Mucosa of stomach (tissue), 1 donor: ENCODE data around the gene MC2R.

ENCODE experiments used
- H3K27me3 ChIP-seq: one replicate; pipeline ENCODE4 v1.7.0; 2013; ENCODE audit warnings: mild to moderate bottlenecking, low read length; ENCODE audit not compliant: control insufficient read depth, insufficient read depth
- H3K36me3 ChIP-seq: one replicate; pipeline ENCODE4 v1.7.0; 2013; ENCODE audit warnings: low read length; ENCODE audit not compliant: control insufficient read depth, insufficient read depth
- H3K4me1 ChIP-seq: one replicate; pipeline ENCODE4 v1.7.0; 2013; ENCODE audit warnings: mild to moderate bottlenecking, low read length; ENCODE audit not compliant: control insufficient read depth, insufficient read depth
- H3K4me3 ChIP-seq: one replicate; pipeline ENCODE4 v1.7.0; 2013; ENCODE audit warnings: low read length
- H3K9ac ChIP-seq: one replicate; pipeline ENCODE4 v1.7.0; 2013; ENCODE audit warnings: mild to moderate bottlenecking, low read length, moderate library complexity
- H3K9me3 ChIP-seq: one replicate; pipeline ENCODE4 v1.7.0; 2013; ENCODE audit warnings: mild to moderate bottlenecking, low read length, moderate library complexity; ENCODE audit not compliant: control insufficient read depth
- donor health status: Pancreatic carcinoma.

The MC2R gene

DNA sequence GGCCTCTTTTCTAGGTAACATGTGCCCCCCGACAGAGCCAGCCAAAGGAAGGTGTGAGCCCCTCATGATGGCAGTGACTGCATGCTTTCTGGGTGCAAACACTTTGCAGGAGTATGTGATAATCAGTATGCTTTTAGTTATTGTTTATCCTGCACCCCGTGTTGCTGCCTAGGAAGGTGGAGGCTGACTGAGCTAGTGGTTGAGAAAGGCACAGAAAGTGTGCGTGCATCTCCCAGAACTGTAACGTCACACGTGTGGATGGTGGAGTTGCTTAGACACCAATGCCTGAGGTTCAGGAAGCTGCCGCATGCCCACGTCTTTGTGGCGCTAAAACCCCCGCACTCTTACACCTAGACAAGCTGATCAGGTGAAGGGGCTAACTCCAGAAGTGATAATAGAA lies 580 bp downstream of the MC2R start:
- H3K4me1 ChIP-seq: no peaks in the 10 kb centered on the region
- no peaks in the 10 kb centered on the region for H3K9me3 ChIP-seq
- H3K27me3 ChIP-seq: no peaks in the 10 kb centered on the region
- H3K9ac ChIP-seq: no peak overlapping the region
- H3K36me3 ChIP-seq: no peaks in the 10 kb centered on the region
- H3K4me3 ChIP-seq: no peak overlapping the region

DNA sequence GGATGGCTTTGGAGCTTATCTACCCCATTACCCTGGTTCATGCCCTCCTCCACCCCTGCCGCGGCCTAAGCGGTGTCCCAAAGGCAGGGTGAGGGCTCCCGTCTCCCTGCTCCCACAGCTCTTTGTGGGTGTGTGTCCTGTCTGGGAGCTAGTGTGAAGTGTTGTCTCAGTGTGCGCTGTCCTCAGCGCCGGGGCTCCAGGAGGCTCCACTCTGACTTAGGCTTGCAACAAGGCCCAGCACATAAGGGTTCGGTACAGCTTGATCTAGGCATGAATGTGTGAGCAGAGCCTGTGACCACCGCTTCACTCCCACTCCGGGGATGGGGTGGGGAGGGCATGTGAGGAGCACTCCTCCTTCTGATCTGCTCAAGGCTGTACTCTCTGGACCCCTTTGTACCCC lies 1.2 kb downstream of the MC2R start:
- Histone ChIP-seq H3K9me3 (no peaks in the 10 kb centered on the region), H3K9ac (no peak overlapping the region), H3K36me3 (no peaks in the 10 kb centered on the region), H3K4me3 (no peak overlapping the region), H3K4me1 (no peaks in the 10 kb centered on the region), H3K27me3 (no peaks in the 10 kb centered on the region)

GRCh38 chr18:13913205-13913604 lies 2.1 kb downstream of the MC2R start:
- Histone ChIP-seq H3K4me3 (no peak overlapping the region), H3K36me3 (no peaks in the 10 kb centered on the region), H3K27me3 (no peaks in the 10 kb centered on the region), H3K4me1 (no peaks in the 10 kb centered on the region), H3K9me3 (no peaks in the 10 kb centered on the region), H3K9ac (no peak overlapping the region)

- no peaks in the 10 kb centered on the region for H3K27me3 ChIP-seq
- no peaks in the 10 kb centered on the region for H3K4me1 ChIP-seq
- no peak overlapping the region for H3K9ac ChIP-seq
- H3K9me3 ChIP-seq: no peaks in the 10 kb centered on the region
- H3K4me3 ChIP-seq: no peak overlapping the region
- H3K36me3 ChIP-seq: no peaks in the 10 kb centered on the region
Measured at GRCh38 chr18:13912601-13913000, 2.7 kb downstream of the MC2R start.

GRCh38 chr18:13910986-13911385 lies 4.3 kb downstream of the MC2R start:
- Histone ChIP-seq H3K9ac (no peak overlapping the region), H3K36me3 (no peaks in the 10 kb centered on the region), H3K4me1 (no peaks in the 10 kb centered on the region), H3K27me3 (no peaks in the 10 kb centered on the region), H3K4me3 (no peak overlapping the region), H3K9me3 (no peaks in the 10 kb centered on the region)

DNA sequence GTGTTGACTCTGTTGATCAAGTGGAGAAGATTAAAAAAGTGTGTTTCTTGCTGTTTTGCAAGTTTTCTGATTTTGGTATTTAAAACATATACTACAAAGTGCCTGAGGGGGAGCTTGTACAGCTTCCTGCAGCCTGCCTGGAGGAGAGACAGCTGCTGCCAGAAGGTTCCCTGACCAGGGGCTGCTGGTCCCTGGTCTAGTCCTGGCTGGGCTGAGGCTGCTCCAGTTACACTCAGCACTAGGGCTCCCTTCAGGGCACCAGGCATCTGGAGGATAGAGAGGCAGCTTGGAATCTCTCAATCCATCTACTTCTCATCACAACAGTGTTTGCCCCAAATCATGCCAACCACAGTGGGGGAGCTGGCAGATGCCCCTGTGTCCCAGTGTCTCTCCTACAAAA lies 4.8 kb downstream of the MC2R start:
- Histone ChIP-seq H3K9me3 (no peaks in the 10 kb centered on the region), H3K27me3 (no peaks in the 10 kb centered on the region), H3K36me3 (no peaks in the 10 kb centered on the region), H3K4me1 (no peaks in the 10 kb centered on the region), H3K9ac (no peak overlapping the region), H3K4me3 (no peak overlapping the region)

DNA sequence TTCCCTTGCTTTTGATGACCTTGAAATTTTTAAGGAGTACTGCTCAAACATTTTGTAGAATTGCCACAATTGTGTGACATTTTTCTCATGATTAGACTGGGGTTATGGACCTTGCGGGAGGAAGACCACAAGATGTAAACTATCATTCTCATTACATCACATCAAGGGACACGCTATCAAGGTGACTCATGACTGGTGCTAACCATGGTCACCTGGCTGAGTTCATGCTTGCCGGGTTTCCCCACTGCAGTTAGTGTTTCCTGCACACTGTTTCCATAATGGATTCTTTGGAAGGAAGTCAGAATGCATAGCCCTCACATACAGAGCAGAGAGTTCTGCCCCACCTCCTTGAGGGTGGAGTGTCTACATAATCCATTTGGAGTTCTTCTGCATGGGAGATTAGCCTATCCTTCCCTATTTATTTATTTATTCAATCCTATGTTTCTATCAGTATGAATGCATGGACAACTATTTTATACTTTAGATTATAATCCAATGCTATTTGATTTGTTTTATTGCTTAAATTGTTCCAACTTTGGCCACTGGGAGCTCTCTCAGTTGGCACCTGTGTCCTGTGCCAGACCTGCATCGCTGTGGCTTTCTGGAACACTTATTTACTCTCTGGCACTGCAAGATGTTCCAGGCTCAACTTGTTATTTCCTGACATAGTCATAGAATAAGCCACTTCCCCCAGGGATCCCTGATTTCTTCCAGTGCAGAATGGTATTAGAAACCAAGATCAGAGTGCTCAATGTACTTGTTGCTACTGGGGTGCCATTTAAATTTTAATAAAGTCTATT lies 6.0 kb downstream of the MC2R start:
- H3K27me3 ChIP-seq: no peaks in the 10 kb centered on the region
- no peak overlapping the region for H3K9ac ChIP-seq
- no peaks in the 10 kb centered on the region for H3K36me3 ChIP-seq
- no peak overlapping the region for H3K4me3 ChIP-seq
- H3K4me1 ChIP-seq: no peaks in the 10 kb centered on the region
- H3K9me3 ChIP-seq: no peaks in the 10 kb centered on the region

DNA sequence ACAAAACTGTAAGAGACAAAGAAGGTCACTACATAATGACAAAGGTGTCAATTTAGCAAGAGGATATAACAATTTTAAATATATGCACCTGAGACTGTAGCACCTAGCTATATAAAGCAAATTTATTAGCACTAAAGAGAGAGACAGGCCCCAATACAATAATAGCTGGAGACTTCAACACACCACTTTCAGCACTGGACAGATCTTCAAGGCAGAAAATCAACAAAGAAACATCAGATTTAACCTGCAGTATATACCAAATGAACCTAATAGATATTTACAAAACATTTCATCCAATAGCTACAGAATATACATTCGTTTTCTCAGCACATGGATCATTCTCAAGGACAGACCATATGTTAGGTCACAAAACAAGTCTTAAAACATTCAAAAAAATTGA lies 14.7 kb downstream of the MC2R start:
- H3K9me3 ChIP-seq: no peaks in the 10 kb centered on the region
- no peaks in the 10 kb centered on the region for H3K36me3 ChIP-seq
- H3K9ac ChIP-seq: no peak overlapping the region
- H3K4me3 ChIP-seq: no peak overlapping the region
- H3K4me1 ChIP-seq: no peaks in the 10 kb centered on the region
- no peaks in the 10 kb centered on the region for H3K27me3 ChIP-seq

DNA sequence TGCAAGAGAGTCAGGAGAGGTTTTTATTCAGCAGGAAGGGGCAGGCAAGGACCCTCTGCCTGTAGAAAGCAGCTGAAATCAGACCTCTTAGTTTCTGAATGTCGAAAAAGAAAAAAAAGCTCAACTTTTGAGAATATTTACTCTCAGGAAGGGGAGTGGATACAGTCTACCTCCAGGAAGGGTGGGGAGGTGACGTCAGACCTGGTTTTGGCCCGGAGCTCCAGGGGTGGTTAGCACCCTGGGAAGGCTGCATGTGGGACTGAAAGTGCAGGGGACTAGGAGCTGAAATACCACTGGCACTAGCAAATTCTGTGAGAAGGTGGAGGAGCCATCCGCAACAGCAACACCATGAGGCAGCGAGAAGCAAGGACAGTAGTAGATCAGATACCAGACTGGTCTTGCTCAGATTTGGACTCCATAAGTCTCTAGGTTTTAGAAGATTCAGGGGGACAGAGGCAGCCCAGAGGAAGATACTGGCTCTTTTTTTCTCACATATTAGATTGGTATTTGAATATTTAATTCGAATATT lies 19.8 kb downstream of the MC2R start:
- Histone ChIP-seq H3K9me3 (no peaks in the 10 kb centered on the region), H3K27me3 (no peaks in the 10 kb centered on the region)

DNA sequence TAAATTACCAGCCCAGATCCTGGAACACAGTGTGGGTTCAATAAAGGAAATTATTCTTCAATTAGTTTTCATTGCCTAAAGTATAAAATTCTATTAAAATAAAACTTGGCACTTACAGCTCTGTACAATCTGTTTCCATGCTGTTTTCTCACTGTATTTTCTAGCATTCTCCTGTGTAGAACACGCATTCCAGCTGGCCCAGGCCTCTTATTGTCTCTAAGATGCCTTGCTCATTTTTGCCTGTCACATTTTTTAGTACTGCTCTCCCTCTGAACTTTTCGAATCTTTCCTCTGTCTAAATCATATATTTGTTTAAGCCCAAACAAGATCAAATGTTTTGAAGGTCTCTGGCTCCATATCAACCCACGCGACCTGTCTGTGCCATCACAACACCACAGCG lies 20.8 kb downstream of the MC2R start:
- no peak overlapping the region for H3K4me3 ChIP-seq
- H3K36me3 ChIP-seq: no peaks in the 10 kb centered on the region
- no peaks in the 10 kb centered on the region for H3K9me3 ChIP-seq

More for the DNA sequence above, 19.8 kb downstream of the MC2R start:
- Histone ChIP-seq H3K36me3 (no peaks in the 10 kb centered on the region), H3K4me1 (no peaks in the 10 kb centered on the region), H3K4me3 (no peak overlapping the region), H3K9ac (no peak overlapping the region)

GRCh38 chr18:13893418-13893760 lies 21.9 kb downstream of the MC2R start:
- H3K9ac ChIP-seq: no peak overlapping the region
- no peaks in the 10 kb centered on the region for H3K36me3 ChIP-seq
- no peak overlapping the region for H3K4me3 ChIP-seq
- H3K27me3 ChIP-seq: no peaks in the 10 kb centered on the region
- no peaks in the 10 kb centered on the region for H3K9me3 ChIP-seq
- no peaks in the 10 kb centered on the region for H3K4me1 ChIP-seq

More for the DNA sequence above, 20.8 kb downstream of the MC2R start:
- no peak overlapping the region for H3K9ac ChIP-seq
- H3K4me1 ChIP-seq: no peaks in the 10 kb centered on the region
- H3K27me3 ChIP-seq: no peaks in the 10 kb centered on the region

DNA sequence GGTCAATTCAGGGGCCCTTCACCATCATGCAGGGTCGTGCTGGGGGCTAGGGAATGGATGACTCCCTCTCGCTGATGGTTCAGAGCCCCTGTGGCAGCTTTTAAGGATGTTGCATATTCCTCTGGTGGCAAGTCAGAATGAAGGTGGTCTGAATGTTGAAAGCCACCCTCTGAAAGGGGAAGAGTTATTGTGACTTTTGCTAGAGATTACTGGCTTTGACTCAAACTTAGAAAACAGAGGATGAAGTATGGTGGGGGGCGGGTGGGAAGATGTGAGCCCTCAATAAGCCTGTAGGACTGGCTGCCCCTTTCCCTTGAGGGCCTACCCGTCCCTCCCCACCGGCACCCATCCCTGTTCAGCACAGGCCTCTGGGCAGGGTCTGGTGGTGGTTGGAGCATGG lies 23.2 kb downstream of the MC2R start:
- no peaks in the 10 kb centered on the region for H3K36me3 ChIP-seq
- no peaks in the 10 kb centered on the region for H3K9me3 ChIP-seq
- H3K9ac ChIP-seq: no peak overlapping the region
- H3K4me1 ChIP-seq: no peaks in the 10 kb centered on the region
- H3K4me3 ChIP-seq: no peak overlapping the region
- H3K27me3 ChIP-seq: no peaks in the 10 kb centered on the region
